ENCODE measurements around the gene NFX1.

Gene NFX1

GRCh38 chr9:33341182-33341581 lies 50.9 kb downstream of the NFX1 start:
- Histone ChIP-seq H3K36me3 (ENCODE audit: control insufficient read depth, insufficient read depth, low read length) (peaks cover 13% of the 10 kb centered on the region), H3K79me1 (ENCODE audit: low read length) (no peaks in the 10 kb centered on the region), H3K27ac (ENCODE audit: low read depth, low read length) (no peak overlapping the region), H2BK15ac (replicated peaks; ENCODE audit: low read depth) (no peak overlapping the region), H3K9ac (ENCODE audit: low read length) (no peak overlapping the region), H2BK5ac (ENCODE audit: low read length) (no peak overlapping the region), H2AK5ac (ENCODE audit: low read length) (no peak overlapping the region), H3K56ac (ENCODE audit: low read length) (no peak overlapping the region), H2BK120ac (ENCODE audit: low read depth, low read length) (no peak overlapping the region), H3K4me2 (ENCODE audit: low read length) (no peak overlapping the region), H3K23ac (ENCODE audit: low read length) (no peak overlapping the region), H3K4me1 (ENCODE audit: control insufficient read depth, low read depth, low read length) (no peaks in the 10 kb centered on the region), H3K27me3 (ENCODE audit: insufficient read depth, low read length, poor library complexity) (no peaks in the 10 kb centered on the region), H3K79me2 (ENCODE audit: control insufficient read depth, insufficient read depth, low read length) (no peaks in the 10 kb centered on the region), H4K8ac (ENCODE audit: low read depth, low read length) (no peak overlapping the region), H3K4me3 (ENCODE audit: low read length) (no peak overlapping the region), H3K18ac (ENCODE audit: low read length) (no peak overlapping the region), H4K5ac (ENCODE audit: low read length) (no peak overlapping the region), H3K4ac (ENCODE audit: low read depth, low read length) (no peak overlapping the region)
- WGBS (ENCODE audit: extremely low coverage, insufficient coverage, low lambda C conversion rate): no CpG with 5 or more reads among the region's 3 CpGs
- DNase-seq: no peak

- H3K36me3 ChIP-seq (ENCODE audit: control insufficient read depth, insufficient read depth, low read length): peaks cover 10% of the 10 kb centered on the region
- no peak overlapping the region for H3K56ac ChIP-seq (ENCODE audit: low read length)
- no peaks in the 10 kb centered on the region for H3K79me2 ChIP-seq (ENCODE audit: control insufficient read depth, insufficient read depth, low read length)
- H2BK5ac ChIP-seq (ENCODE audit: low read length): no peak overlapping the region
- H3K4me1 ChIP-seq (ENCODE audit: control insufficient read depth, low read depth, low read length): no peaks in the 10 kb centered on the region
- H3K27ac ChIP-seq (ENCODE audit: low read depth, low read length): no peak overlapping the region
- no peak overlapping the region for H4K5ac ChIP-seq (ENCODE audit: low read length)
- H3K9ac ChIP-seq (ENCODE audit: low read length): no peak overlapping the region
- H3K4me3 ChIP-seq (ENCODE audit: low read length): no peak overlapping the region
- H2BK15ac ChIP-seq (replicated peaks; ENCODE audit: low read depth): no peak overlapping the region
- no peak overlapping the region for H2BK120ac ChIP-seq (ENCODE audit: low read depth, low read length)
- no peaks in the 10 kb centered on the region for H3K79me1 ChIP-seq (ENCODE audit: low read length)
- H3K4me2 ChIP-seq (ENCODE audit: low read length): no peak overlapping the region
- H3K23ac ChIP-seq (ENCODE audit: low read length): no peak overlapping the region
- DNase-seq: no peak
- no peak overlapping the region for H2AK5ac ChIP-seq (ENCODE audit: low read length)
- H4K8ac ChIP-seq (ENCODE audit: low read depth, low read length): no peak overlapping the region
- no CpG with 5 or more reads among the region's 3 CpGs for WGBS (ENCODE audit: extremely low coverage, insufficient coverage, low lambda C conversion rate)
- no peak overlapping the region for H3K4ac ChIP-seq (ENCODE audit: low read depth, low read length)
- H3K18ac ChIP-seq (ENCODE audit: low read length): no peak overlapping the region
- H3K27me3 ChIP-seq (ENCODE audit: insufficient read depth, low read length, poor library complexity): no peaks in the 10 kb centered on the region
Observed at GRCh38 chr9:33344145-33344544, 53.8 kb downstream of the NFX1 start.

DNA sequence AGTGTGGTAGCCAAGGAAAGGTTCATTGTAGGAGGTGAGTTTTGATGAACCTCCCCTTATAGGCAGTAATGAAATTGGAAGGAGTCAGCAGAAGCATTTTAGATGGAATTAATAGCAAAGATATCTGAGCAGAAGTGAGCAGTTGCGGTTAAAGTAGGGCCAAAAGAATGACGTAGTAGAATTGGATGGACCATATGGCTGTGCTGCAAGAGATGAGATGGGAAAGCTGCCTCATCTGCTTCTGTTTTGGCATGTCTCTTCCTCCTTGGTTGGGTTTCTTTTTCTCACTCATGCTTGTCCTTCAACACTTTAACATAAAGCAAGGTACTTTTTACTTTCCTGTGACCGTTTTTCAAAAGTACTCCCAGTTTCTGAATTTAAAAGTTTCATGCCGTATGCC lies 56.2 kb downstream of the NFX1 start:
- H3K36me3 ChIP-seq (ENCODE audit: control insufficient read depth, insufficient read depth, low read length): peaks cover 6% of the 10 kb centered on the region
- no CpG with 5 or more reads among the region's 4 CpGs for WGBS (ENCODE audit: extremely low coverage, insufficient coverage, low lambda C conversion rate)

DNA sequence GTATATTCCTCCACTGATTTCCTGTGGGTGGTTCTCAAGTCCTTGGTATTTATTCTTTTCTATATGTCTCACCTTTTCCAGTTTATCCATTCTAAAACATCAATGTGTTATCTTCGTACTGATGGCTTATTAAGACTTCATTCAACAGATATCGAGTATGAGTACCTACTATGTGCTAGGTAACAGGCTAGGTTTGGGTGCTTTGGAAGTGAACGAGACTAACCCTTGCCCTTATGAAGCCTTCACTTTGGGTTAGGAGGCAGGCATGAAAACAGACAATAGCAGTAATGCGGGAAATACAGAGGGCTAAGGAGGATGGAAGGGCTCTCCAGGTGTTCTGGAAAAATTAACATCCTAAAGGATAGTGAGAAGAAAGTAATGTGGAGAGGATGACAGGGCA lies 58.7 kb downstream of the NFX1 start:
- Histone ChIP-seq H3K27ac (ENCODE audit: low read depth, low read length) (no peak overlapping the region), H3K4me1 (ENCODE audit: control insufficient read depth, low read depth, low read length) (no peaks in the 10 kb centered on the region), H3K9ac (ENCODE audit: low read length) (no peak overlapping the region), H3K4me3 (ENCODE audit: low read length) (no peak overlapping the region), H3K18ac (ENCODE audit: low read length) (no peak overlapping the region), H3K23ac (ENCODE audit: low read length) (no peak overlapping the region), H2BK120ac (ENCODE audit: low read depth, low read length) (no peak overlapping the region), H3K56ac (ENCODE audit: low read length) (no peak overlapping the region), H3K79me1 (ENCODE audit: low read length) (no peaks in the 10 kb centered on the region), H3K4me2 (ENCODE audit: low read length) (no peak overlapping the region), H2AK5ac (ENCODE audit: low read length) (no peak overlapping the region), H3K36me3 (ENCODE audit: control insufficient read depth, insufficient read depth, low read length) (peaks cover 4% of the 10 kb centered on the region), H3K27me3 (ENCODE audit: insufficient read depth, low read length, poor library complexity) (no peaks in the 10 kb centered on the region), H2BK5ac (ENCODE audit: low read length) (no peak overlapping the region), H2BK15ac (replicated peaks; ENCODE audit: low read depth) (no peak overlapping the region), H4K5ac (ENCODE audit: low read length) (no peak overlapping the region), H3K4ac (ENCODE audit: low read depth, low read length) (no peak overlapping the region), H3K79me2 (ENCODE audit: control insufficient read depth, insufficient read depth, low read length) (no peaks in the 10 kb centered on the region), H4K8ac (ENCODE audit: low read depth, low read length) (no peak overlapping the region)
- WGBS (ENCODE audit: extremely low coverage, insufficient coverage, low lambda C conversion rate): no CpG with 5 or more reads among the region's 4 CpGs
- DNase-seq: no peak

More for the DNA sequence above, 56.2 kb downstream of the NFX1 start:
- Histone ChIP-seq H3K9ac (ENCODE audit: low read length) (no peak overlapping the region), H3K56ac (ENCODE audit: low read length) (no peak overlapping the region), H3K23ac (ENCODE audit: low read length) (no peak overlapping the region), H2AK5ac (ENCODE audit: low read length) (no peak overlapping the region), H3K27me3 (ENCODE audit: insufficient read depth, low read length, poor library complexity) (no peaks in the 10 kb centered on the region), H2BK5ac (ENCODE audit: low read length) (no peak overlapping the region), H4K5ac (ENCODE audit: low read length) (no peak overlapping the region), H2BK120ac (ENCODE audit: low read depth, low read length) (no peak overlapping the region), H3K4ac (ENCODE audit: low read depth, low read length) (no peak overlapping the region), H3K79me2 (ENCODE audit: control insufficient read depth, insufficient read depth, low read length) (no peaks in the 10 kb centered on the region), H3K18ac (ENCODE audit: low read length) (no peak overlapping the region), H3K4me1 (ENCODE audit: control insufficient read depth, low read depth, low read length) (no peaks in the 10 kb centered on the region), H4K8ac (ENCODE audit: low read depth, low read length) (no peak overlapping the region), H2BK15ac (replicated peaks; ENCODE audit: low read depth) (no peak overlapping the region), H3K27ac (ENCODE audit: low read depth, low read length) (no peak overlapping the region), H3K4me2 (ENCODE audit: low read length) (no peak overlapping the region), H3K4me3 (ENCODE audit: low read length) (no peak overlapping the region), H3K79me1 (ENCODE audit: low read length) (no peaks in the 10 kb centered on the region)
- no peak for DNase-seq

- H3K18ac ChIP-seq (ENCODE audit: low read length): no peak overlapping the region
- H2BK120ac ChIP-seq (ENCODE audit: low read depth, low read length): no peak overlapping the region
- no peak overlapping the region for H3K4me3 ChIP-seq (ENCODE audit: low read length)
- no peak overlapping the region for H4K5ac ChIP-seq (ENCODE audit: low read length)
- no peak overlapping the region for H3K4me2 ChIP-seq (ENCODE audit: low read length)
- H2BK15ac ChIP-seq (replicated peaks; ENCODE audit: low read depth): no peak overlapping the region
- H3K27me3 ChIP-seq (ENCODE audit: insufficient read depth, low read length, poor library complexity): no peaks in the 10 kb centered on the region
- WGBS (ENCODE audit: extremely low coverage, insufficient coverage, low lambda C conversion rate): no CpG with 5 or more reads among the region's 2 CpGs
- no peak for DNase-seq
- no peak overlapping the region for H3K56ac ChIP-seq (ENCODE audit: low read length)
- no peak overlapping the region for H3K23ac ChIP-seq (ENCODE audit: low read length)
- no peak overlapping the region for H3K27ac ChIP-seq (ENCODE audit: low read depth, low read length)
- H2BK5ac ChIP-seq (ENCODE audit: low read length): no peak overlapping the region
- H3K79me1 ChIP-seq (ENCODE audit: low read length): no peaks in the 10 kb centered on the region
- H3K4ac ChIP-seq (ENCODE audit: low read depth, low read length): no peak overlapping the region
- peaks cover 3% of the 10 kb centered on the region for H3K36me3 ChIP-seq (ENCODE audit: control insufficient read depth, insufficient read depth, low read length)
- H3K4me1 ChIP-seq (ENCODE audit: control insufficient read depth, low read depth, low read length): no peaks in the 10 kb centered on the region
- no peak overlapping the region for H4K8ac ChIP-seq (ENCODE audit: low read depth, low read length)
- H3K79me2 ChIP-seq (ENCODE audit: control insufficient read depth, insufficient read depth, low read length): no peaks in the 10 kb centered on the region
- H3K9ac ChIP-seq (ENCODE audit: low read length): no peak overlapping the region
- no peak overlapping the region for H2AK5ac ChIP-seq (ENCODE audit: low read length)
Observed at GRCh38 chr9:33349743-33350142, 59.4 kb downstream of the NFX1 start.

DNA sequence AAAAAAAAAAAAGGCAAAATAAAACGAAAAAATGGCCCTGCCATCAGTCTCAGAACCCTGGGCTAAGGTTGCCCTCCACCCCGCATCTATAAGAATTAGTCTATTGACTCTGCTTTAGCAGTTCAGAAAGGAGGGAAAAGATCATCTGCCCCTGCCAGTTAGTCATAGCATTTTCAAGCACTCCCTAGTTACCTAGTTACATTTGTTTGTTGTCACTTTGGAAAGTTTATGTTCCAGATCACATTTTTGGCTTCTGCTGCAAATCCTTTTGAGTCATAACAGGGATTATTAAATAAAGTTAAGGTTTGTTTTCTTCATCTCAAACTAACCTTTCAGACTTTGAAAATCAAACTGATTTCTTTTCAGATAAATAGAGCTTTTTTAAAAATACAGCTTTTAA lies 60.0 kb downstream of the NFX1 start:
- H3K79me2 ChIP-seq (ENCODE audit: control insufficient read depth, insufficient read depth, low read length): no peaks in the 10 kb centered on the region
- H3K23ac ChIP-seq (ENCODE audit: low read length): no peak overlapping the region
- no peak overlapping the region for H4K5ac ChIP-seq (ENCODE audit: low read length)
- H3K18ac ChIP-seq (ENCODE audit: low read length): no peak overlapping the region
- H2BK120ac ChIP-seq (ENCODE audit: low read depth, low read length): no peak overlapping the region
- H2AK5ac ChIP-seq (ENCODE audit: low read length): no peak overlapping the region
- H3K4me3 ChIP-seq (ENCODE audit: low read length): no peak overlapping the region
- no peak overlapping the region for H3K56ac ChIP-seq (ENCODE audit: low read length)
- H3K79me1 ChIP-seq (ENCODE audit: low read length): no peaks in the 10 kb centered on the region
- no CpG with 5 or more reads among the region's 2 CpGs for WGBS (ENCODE audit: extremely low coverage, insufficient coverage, low lambda C conversion rate)
- H2BK15ac ChIP-seq (replicated peaks; ENCODE audit: low read depth): no peak overlapping the region
- DNase-seq: peak; percentile 5
- H3K36me3 ChIP-seq (ENCODE audit: control insufficient read depth, insufficient read depth, low read length): peaks cover 3% of the 10 kb centered on the region
- H3K4me2 ChIP-seq (ENCODE audit: low read length): no peak overlapping the region
- no peak overlapping the region for H3K4ac ChIP-seq (ENCODE audit: low read depth, low read length)
- H2BK5ac ChIP-seq (ENCODE audit: low read length): no peak overlapping the region
- H3K27ac ChIP-seq (ENCODE audit: low read depth, low read length): no peak overlapping the region
- no peaks in the 10 kb centered on the region for H3K4me1 ChIP-seq (ENCODE audit: control insufficient read depth, low read depth, low read length)
- no peaks in the 10 kb centered on the region for H3K27me3 ChIP-seq (ENCODE audit: insufficient read depth, low read length, poor library complexity)
- H4K8ac ChIP-seq (ENCODE audit: low read depth, low read length): no peak overlapping the region
- H3K9ac ChIP-seq (ENCODE audit: low read length): no peak overlapping the region

All from mesendoderm (in vitro differentiated cells).